GM18909 (cell line): Measurements from ENCODE around the gene DEFB112.

Experiments used
- ATAC-seq: cut with Tn5 transposase; IDR thresholded peaks from one replicate; pipeline ENCODE4 v1.9.1; 2021; ENCODE audit warnings: mild to moderate bottlenecking; ENCODE audit not compliant: unreplicated experiment, poor library complexity

The DEFB112 gene

GRCh38 chr6:50049829-50050228, at the start of gene DEFB112:
Gene DEFB112, minus strand, starts transcription at chr6:50049929. Its CDS starts 60 bp downstream, at chr6:50049869.
- ATAC-seq, result no peak

GRCh38 chr6:50098641-50098993, 48.9 kb upstream of the DEFB112 start:
- no peak for ATAC-seq

GRCh38 chr6:50097966-50098640, 48.4 kb upstream of the DEFB112 start:
- ATAC-seq, result no peak

GRCh38 chr6:50096296-50096695, 46.6 kb upstream of the DEFB112 start:
- no peak for ATAC-seq

GRCh38 chr6:50093938-50094272, 44.2 kb upstream of the DEFB112 start:
- no peak for ATAC-seq

- no peak for ATAC-seq
These were observed 43.6 kb upstream of the DEFB112 start for GRCh38 chr6:50093116-50093937.

- ATAC-seq, result no peak
These were observed 41.9 kb upstream of the DEFB112 start for GRCh38 chr6:50091641-50092040.

GRCh38 chr6:50089911-50090310, 40.2 kb upstream of the DEFB112 start:
- ATAC-seq, result no peak

- no peak for ATAC-seq
These were observed 37.7 kb upstream of the DEFB112 start for GRCh38 chr6:50087231-50087954.

- ATAC-seq, result no peak
These were observed 27.7 kb upstream of the DEFB112 start for GRCh38 chr6:50077385-50077784.

- no peak for ATAC-seq
These were observed 26.7 kb upstream of the DEFB112 start for GRCh38 chr6:50076431-50076830.

GRCh38 chr6:50071921-50072320, 22.2 kb upstream of the DEFB112 start:
- no peak for ATAC-seq

- ATAC-seq, result no peak
These were observed 20.4 kb upstream of the DEFB112 start for GRCh38 chr6:50070101-50070500.

GRCh38 chr6:50062051-50062450, 12.3 kb upstream of the DEFB112 start:
- ATAC-seq, result no peak

GRCh38 chr6:50056242-50056641, 6.5 kb upstream of the DEFB112 start:
- no peak for ATAC-seq

GRCh38 chr6:50047026-50047425, 2.7 kb downstream of the DEFB112 start:
- ATAC-seq, result no peak

GRCh38 chr6:50030777-50031562, 18.8 kb downstream of the DEFB112 start:
- ATAC-seq, result no peak

- no peak for ATAC-seq
These were observed 19.4 kb downstream of the DEFB112 start for GRCh38 chr6:50030350-50030749.

GRCh38 chr6:50025258-50025657, 24.5 kb downstream of the DEFB112 start:
- no peak for ATAC-seq

- ATAC-seq, result no peak
These were observed 27.8 kb downstream of the DEFB112 start, which contains the start of gene DEFB110 for GRCh38 chr6:50021894-50022293. Gene DEFB110, minus strand, starts transcription at chr6:50021994. Its CDS starts 59 bp downstream, at chr6:50021935.
